PC-3 (cell line): ENCODE measurements around the gene DKK3. TPM values are rescaled to one million over a fixed set of nuclear protein-coding genes. Genes with fewer than 3 reads are reported as not detected.

Experiments used
- ATAC-seq: fragments of 200-7000 bp; cut with Tn5 transposase; 2 replicates; pipeline ENCODE4 v1.9.1; 2020; ENCODE audit warnings: mild to moderate bottlenecking, moderate library complexity
- BruUV-seq: library from RNA; stranded (reverse); fragments of 400-500 nt; replicated peaks from 2 replicates; lab custom pipeline; 2021; lab: Mats Ljungman, UMichigan
- CTCF ChIA-PET: fragments of 300-600 bp; sonication (Branson Sonifier 250); formaldehyde crosslinking; loops from one replicate; lab custom pipeline; 2022; ENCODE audit warnings: antibody characterized with exemption; lab: Charles Lee
- POLR2A ChIA-PET: fragments of 300-600 bp; sonication (Branson Sonifier 250); formaldehyde crosslinking; loops from one replicate; lab custom pipeline; 2022; ENCODE audit warnings: antibody characterized with exemption; ENCODE audit not compliant: unreplicated experiment; lab: Charles Lee
- DNase-seq: peaks from one replicate; pipeline ENCODE4 v3.0.0-alpha.2; 2015
- H2AFZ ChIP-seq: fragments of 300-600 bp; sonication (generic); 2 replicates; pipeline ENCODE4 v1.6.0; 2016; ENCODE audit warnings: antibody characterized with exemption, low read length
- H3F3A ChIP-seq: fragments of 300-600 bp; sonication (generic); one replicate; pipeline ENCODE4 v1.6.0; 2017; ENCODE audit warnings: antibody characterized with exemption, low read length, control low read depth, mild to moderate bottlenecking; ENCODE audit not compliant: unreplicated experiment
- H3K27ac ChIP-seq: fragments of 300-600 bp; sonication (generic); 2 replicates; pipeline ENCODE4 v1.5.1; 2016; ENCODE audit warnings: mild to moderate bottlenecking, low read length
- H3K27me3 ChIP-seq: fragments of 300-600 bp; sonication (generic); 2 replicates; pipeline ENCODE4 v1.6.1; 2016; ENCODE audit warnings: low read length, mixed read lengths
- H3K36me3 ChIP-seq: fragments of 300-600 bp; sonication (generic); 2 replicates; pipeline ENCODE4 v1.6.1; 2016; ENCODE audit warnings: low read depth, mixed run types, low read length, mixed read lengths
- H3K4me1 ChIP-seq: fragments of 300-600 bp; sonication (generic); 2 replicates; pipeline ENCODE4 v1.5.1; 2016; ENCODE audit warnings: low read length; ENCODE audit not compliant: insufficient read depth
- H3K4me2 ChIP-seq: fragments of 300-600 bp; sonication (generic); 2 replicates; pipeline ENCODE4 v1.6.0; 2016; ENCODE audit warnings: low read length
- H3K4me3 ChIP-seq: fragments of 300-600 bp; sonication (generic); 2 replicates; pipeline ENCODE4 v1.5.1; 2016; ENCODE audit warnings: mild to moderate bottlenecking, low read length, mixed read lengths
- H3K79me2 ChIP-seq: fragments of 300-600 bp; sonication (generic); 2 replicates; pipeline ENCODE4 v1.6.1; 2017; ENCODE audit warnings: low read length, mixed read lengths
- H3K9ac ChIP-seq: fragments of 300-600 bp; sonication (generic); 2 replicates; pipeline ENCODE4 v1.6.0; 2016; ENCODE audit warnings: mild to moderate bottlenecking, low read length
- H3K9me2 ChIP-seq: fragments of 300-600 bp; sonication (generic); replicated peaks from 2 replicates; pipeline ENCODE4 v1.6.1; 2016; ENCODE audit warnings: mixed run types, low read length, mixed read lengths
- H3K9me3 ChIP-seq: fragments of 300-600 bp; sonication (generic); 2 replicates; pipeline ENCODE4 v1.6.1; 2016; ENCODE audit warnings: low read length, mixed read lengths
- H4K20me1 ChIP-seq: fragments of 300-600 bp; sonication (generic); 2 replicates; pipeline ENCODE4 v1.6.1; 2016; ENCODE audit warnings: low read length, mixed read lengths
- EZH2 ChIP-seq: fragments of 300-600 bp; sonication (generic); IDR thresholded peaks from one replicate; pipeline ENCODE4 v1.6.1; 2017; ENCODE audit warnings: antibody characterized with exemption, mild to moderate bottlenecking, low read length; ENCODE audit not compliant: unreplicated experiment
- EZH2phosphoT487 ChIP-seq: fragments of 300-600 bp; sonication (generic); IDR thresholded peaks from 2 replicates; pipeline ENCODE4 v1.6.1; 2018; ENCODE audit warnings: mild to moderate bottlenecking, antibody characterized with exemption, low read length, borderline replicate concordance
- intact Hi-C: fragments of 100-400 bp; cut with micrococcal nuclease; formaldehyde crosslinking; loops from 2 replicates; pipeline ENCODE4 v1.9.0; 2023
- total RNA-seq: library from RNA; depleted of rRNA; stranded (reverse); fragments of >200 nt; gene quantifications from 2 replicates; pipeline ENCODE4 v1.2.3, GENCODE V29; 2014
- TF ChIP-seq, protein P1 (sequence below): fragments of 300-600 bp; sonication (generic); conservative IDR thresholded peaks from 2 replicates; pipeline ENCODE4 v1.5.1; 2017; ENCODE audit warnings: antibody characterized with exemption, low read depth, mild to moderate bottlenecking, low read length

Gene DKK3
- total RNA-seq, 1 experiment from 2014 or later: 0.07 TPM

DNA sequence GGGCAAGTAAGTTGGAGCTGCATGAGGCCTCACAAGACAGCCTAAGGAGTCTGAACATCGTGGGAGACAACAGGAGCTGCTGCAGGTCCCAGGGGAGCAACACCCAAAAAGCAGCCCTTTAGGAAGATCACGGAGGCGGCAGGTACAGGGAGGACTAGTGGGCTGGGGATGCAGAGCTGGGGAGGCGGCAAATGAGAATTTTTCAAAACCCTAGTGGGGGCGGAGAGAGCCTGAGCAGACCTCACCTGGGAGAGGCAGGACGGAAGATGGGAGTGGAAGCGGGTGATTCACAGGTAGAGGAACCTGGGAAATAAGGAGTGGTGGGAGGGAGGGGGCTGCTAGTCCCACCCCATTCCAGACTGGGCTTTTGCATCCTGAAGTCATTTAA, 42.1 kb downstream of the DKK3 start:
- Histone ChIP-seq H3K4me1 (no peaks in the 10 kb centered on the region; the same call in 1 of the 2 replicates), H3K36me3 (no peaks in the 10 kb centered on the region), H2AFZ (no peak overlapping the region), H4K20me1 (no peaks in the 10 kb centered on the region), H3K4me3 (no peak overlapping the region), H3K9me2 (no peaks in the 10 kb centered on the region), H3K27ac (no peak overlapping the region), H3K9ac (no peak overlapping the region), H3K79me2 (no peaks in the 10 kb centered on the region), H3F3A (no peaks in the 10 kb centered on the region), H3K9me3 (no peaks in the 10 kb centered on the region), H3K27me3 (no peaks in the 10 kb centered on the region), H3K4me2 (no peak overlapping the region)
- no TSS peak for BruUV-seq
- intact Hi-C loops: no loop called here
- CTCF ChIA-PET: interaction anchor here (1.0 to 1.2 kb wide), 2 partner anchors 11 to 17 kb away, joined by 3 to 4 read pairs; no protein-coding TSS in a partner anchor
- DNase-seq: no peak
- TF ChIP-seq, protein P1, sequence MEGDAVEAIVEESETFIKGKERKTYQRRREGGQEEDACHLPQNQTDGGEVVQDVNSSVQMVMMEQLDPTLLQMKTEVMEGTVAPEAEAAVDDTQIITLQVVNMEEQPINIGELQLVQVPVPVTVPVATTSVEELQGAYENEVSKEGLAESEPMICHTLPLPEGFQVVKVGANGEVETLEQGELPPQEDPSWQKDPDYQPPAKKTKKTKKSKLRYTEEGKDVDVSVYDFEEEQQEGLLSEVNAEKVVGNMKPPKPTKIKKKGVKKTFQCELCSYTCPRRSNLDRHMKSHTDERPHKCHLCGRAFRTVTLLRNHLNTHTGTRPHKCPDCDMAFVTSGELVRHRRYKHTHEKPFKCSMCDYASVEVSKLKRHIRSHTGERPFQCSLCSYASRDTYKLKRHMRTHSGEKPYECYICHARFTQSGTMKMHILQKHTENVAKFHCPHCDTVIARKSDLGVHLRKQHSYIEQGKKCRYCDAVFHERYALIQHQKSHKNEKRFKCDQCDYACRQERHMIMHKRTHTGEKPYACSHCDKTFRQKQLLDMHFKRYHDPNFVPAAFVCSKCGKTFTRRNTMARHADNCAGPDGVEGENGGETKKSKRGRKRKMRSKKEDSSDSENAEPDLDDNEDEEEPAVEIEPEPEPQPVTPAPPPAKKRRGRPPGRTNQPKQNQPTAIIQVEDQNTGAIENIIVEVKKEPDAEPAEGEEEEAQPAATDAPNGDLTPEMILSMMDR: no peak
- no peak for TF ChIP-seq EZH2phosphoT487
- no peak for TF ChIP-seq EZH2
- 0 out of 2 replicates have a peak, but pooled peaks have one; percentile 8 for ATAC-seq
- POLR2A ChIA-PET: no interaction called here

DNA sequence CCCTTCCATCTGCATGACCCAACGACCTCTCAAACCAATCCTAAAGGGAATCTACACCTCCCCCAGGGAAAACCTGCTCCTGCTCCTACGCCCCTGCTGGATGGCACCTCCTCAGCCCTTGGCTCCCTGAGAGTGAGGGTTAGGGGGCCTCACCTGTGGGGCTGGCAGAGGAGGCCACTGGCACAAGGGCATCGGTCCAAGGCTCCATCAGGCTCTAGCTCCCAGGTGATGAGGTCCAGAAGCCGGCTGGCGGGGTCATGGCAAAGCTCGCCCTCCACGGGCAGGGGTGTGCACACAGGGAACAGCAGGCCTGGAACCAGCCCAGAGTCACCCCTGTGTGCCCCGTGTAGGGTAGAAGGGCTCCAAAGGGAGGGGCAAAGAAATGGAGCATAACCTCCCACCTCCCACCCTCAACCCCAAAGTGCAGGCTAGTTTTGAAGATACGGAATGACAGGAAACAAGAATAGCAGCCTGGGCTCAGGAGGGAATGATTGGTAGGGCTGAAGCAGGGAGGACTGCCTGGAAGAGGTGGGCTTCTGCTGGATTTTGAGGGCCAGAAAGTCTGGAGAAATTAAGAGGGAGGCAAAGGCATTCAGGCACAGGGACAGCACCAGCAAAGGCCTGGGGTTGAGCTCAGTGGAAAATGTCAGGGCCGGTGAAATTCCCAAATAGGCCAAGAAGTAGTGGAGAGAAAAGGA, 42.6 kb downstream of the DKK3 start:
- ATAC-seq: no peak
- no peaks in the 10 kb centered on the region for H3K79me2 ChIP-seq
- H3K27me3 ChIP-seq: no peaks in the 10 kb centered on the region
- H3K27ac ChIP-seq: no peak overlapping the region
- H3K9me2 ChIP-seq: no peaks in the 10 kb centered on the region
- no peak overlapping the region for H3K4me2 ChIP-seq
- POLR2A ChIA-PET: no interaction called here
- no peak for DNase-seq
- no peaks in the 10 kb centered on the region for H3K36me3 ChIP-seq
- H3K4me3 ChIP-seq: no peak overlapping the region
- H4K20me1 ChIP-seq: no peaks in the 10 kb centered on the region
- no peak overlapping the region for H3K9ac ChIP-seq
- no peaks in the 10 kb centered on the region; the same call in 1 of the 2 replicates for H3K4me1 ChIP-seq
- H2AFZ ChIP-seq: no peak overlapping the region
- no TSS peak for BruUV-seq
- H3F3A ChIP-seq: no peaks in the 10 kb centered on the region
- no peaks in the 10 kb centered on the region for H3K9me3 ChIP-seq
- CTCF ChIA-PET: no interaction called here
- TF ChIP-seq EZH2phosphoT487: no peak
- no peak for TF ChIP-seq EZH2
- TF ChIP-seq, protein P1: no peak
- intact Hi-C loops: no loop called here

DNA sequence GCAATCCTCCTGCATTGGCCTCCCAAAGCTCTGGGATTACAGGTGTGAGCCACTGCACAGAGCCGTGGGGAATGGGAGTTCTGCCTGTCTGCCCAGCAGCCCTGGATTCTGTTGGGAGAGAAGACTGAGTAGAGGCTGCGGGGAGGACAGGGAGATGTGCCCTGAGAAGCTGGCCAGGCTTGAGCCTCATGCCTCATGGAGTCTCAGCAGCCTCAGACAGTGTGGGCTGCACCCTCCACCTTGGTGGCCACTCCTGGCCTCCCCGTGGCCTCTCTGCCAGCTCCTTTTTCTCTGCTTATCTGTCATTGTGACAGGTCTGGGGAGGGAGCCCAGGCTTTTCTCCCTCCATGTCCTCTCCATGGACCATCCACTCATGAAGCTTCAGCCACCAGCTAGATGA, 43.2 kb downstream of the DKK3 start:
- POLR2A ChIA-PET: no interaction called here

More for the DNA sequence above, 43.2 kb downstream of the DKK3 start:
- no peak for TF ChIP-seq EZH2
- no peak for TF ChIP-seq EZH2phosphoT487
- TF ChIP-seq, protein P1: no peak
- CTCF ChIA-PET: no interaction called here
- ATAC-seq (no peak), DNase-seq (no peak)
- no TSS peak for BruUV-seq
- Histone ChIP-seq H3K36me3 (no peaks in the 10 kb centered on the region), H3K9me3 (no peaks in the 10 kb centered on the region), H3K4me3 (no peak overlapping the region), H3F3A (no peaks in the 10 kb centered on the region), H3K4me2 (no peak overlapping the region), H4K20me1 (no peaks in the 10 kb centered on the region), H3K79me2 (no peaks in the 10 kb centered on the region), H3K9ac (no peak overlapping the region), H2AFZ (no peak overlapping the region), H3K27me3 (no peaks in the 10 kb centered on the region), H3K4me1 (no peaks in the 10 kb centered on the region; the same call in 1 of the 2 replicates), H3K9me2 (no peaks in the 10 kb centered on the region), H3K27ac (no peak overlapping the region)
- intact Hi-C loops: no loop called here
